Effector CD8-positive, alpha-beta T cell (primary cell): Measurements from ENCODE around the gene ROBO4.

Experiments
- DNase-seq: peaks from one replicate; lab custom pipeline; 2025; lab: John Stamatoyannopoulos, UW

Gene ROBO4

DNA sequence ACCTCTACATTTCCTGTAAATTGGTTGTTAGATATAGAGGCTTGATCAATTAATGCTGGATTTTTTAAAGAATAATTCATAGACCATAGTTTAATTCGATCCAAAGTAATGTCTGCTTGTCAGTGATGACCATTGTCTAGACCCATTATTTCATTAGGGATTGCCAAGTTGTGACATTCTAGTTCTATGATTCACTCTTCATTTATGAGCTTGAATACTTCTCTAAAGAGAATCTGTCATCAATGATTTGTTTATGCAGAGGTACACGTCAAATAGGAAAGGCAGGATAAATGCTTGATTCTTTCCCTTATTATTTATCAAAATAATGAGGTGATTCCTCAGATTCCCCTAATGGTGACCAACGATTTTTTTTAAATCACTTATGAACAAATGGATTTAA lies 56.5 kb downstream of the ROBO4 start:
- DNase-seq: no peak

DNA sequence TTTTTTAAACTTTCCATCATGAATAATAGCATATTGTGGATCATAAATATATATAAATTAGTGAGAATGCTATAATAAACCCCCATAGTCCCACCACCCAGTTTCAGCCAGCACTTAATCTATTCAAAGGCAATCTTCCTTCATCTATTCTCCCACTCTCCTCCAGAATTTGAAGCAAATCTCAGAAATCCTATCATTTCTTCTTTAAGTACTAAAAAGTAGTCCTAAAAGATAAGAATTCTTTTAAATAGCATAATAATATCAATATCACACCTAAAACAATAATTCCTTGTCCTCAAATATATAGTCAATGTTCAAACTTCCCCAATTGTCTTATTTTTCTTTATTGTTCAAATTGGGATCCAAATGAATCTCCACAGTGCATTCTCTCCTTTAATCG lies 57.0 kb downstream of the ROBO4 start:
- DNase-seq: no peak

DNA sequence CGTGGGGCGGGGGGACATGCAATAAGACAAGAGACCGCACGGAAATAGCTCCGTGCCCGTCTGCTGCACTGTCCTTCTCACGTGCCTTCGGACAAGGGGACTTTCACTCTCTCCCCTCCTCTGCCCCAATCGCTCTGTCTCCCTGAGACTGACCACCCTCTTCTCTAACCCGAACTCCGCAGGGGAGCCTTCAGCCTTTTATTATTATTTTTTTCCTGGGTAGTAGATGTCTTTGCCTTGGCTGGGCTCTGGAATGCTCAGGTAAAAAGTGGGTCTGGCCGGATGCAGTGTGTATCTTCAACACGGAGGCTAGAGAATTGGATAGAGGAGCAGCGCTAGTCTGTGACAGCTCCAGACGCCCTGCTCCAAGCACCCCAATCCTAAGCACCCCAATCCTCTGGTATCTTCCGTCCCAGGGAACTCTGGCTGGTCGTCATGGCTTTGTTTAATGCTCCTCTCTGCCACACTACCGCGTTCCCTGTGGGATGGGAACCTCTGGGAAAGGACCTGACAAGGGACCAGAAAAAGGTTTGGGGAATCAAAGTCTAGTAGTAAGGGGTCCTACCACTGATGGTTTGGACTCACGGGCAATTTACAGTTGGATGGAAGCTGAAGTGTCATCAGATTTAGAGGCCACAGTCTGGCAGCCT lies 57.6 kb downstream of the ROBO4 start:
- DNase-seq: no peak

DNA sequence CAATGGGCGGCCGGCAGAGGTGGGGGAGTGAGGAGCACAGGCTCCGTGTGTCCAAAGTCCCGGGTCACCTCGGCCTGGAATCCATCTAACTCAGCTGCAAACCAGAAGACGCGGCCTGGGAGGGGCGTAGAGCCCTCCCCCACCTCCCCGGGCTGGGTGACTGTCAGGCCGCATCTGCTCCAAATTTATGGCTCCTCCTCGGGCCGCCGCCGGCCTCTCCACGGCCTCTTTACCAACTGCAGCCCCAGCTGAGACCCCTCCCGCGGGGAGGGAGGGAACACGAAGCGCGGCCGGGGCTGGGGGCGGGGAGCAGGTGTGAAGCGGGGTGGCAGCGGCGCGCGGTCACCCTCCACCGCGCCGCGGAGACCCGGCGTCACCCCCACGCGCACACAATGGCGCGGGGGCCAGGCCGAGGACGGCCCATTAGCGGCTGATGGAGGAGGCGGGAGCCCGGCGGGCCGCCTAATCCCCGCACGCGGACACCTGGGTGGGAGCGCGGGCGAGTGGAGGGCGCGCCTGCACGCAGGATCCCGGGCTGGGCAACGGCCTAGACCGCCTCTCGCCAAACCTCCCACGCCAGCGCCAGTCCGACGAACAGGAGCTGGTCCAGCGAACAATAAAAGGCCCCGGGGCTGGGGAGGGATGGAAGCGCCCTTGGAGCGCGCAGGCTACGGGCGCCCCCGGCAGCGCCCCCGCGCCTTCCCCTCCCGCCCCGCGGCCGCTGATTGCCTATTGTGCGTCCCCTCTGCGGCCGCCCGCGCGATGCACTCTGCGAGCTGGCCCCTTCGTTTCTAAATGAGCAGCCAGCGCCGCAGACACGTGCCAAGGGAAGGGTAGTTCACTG lies 58.3 kb downstream of the ROBO4 start:
- no peak for DNase-seq

DNA sequence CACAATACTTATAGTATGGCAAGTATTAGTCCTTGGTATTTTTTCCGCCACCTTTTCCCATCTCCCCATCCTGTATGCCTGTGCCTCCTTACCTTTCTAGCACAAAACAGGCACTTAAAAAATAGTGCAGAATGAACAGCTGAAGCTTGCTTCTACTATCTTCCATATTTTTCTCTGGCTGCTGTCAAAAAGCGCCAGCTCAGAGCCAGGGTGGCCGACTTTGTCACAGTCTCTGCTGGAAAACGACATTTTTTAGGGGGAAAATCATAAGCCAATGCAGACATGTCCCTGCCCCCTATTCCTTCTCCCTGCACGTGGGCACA lies 58.9 kb downstream of the ROBO4 start:
- no peak for DNase-seq

DNA sequence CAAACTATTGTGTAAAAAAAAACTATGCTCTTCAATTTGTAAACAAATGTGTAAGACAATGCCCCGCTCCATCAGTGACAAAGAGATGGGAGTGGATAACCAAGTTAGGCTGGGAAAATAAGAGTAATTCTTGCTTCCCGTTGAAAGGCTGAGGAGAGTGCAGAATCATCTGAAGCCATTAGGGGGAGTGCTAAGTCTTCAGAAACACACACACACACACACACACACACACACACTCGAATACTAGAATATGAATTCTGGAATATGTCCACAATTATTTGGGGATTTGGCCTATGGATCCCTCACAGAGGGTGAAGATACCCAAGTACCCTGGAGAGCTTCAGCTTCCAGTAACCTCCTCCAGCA lies 60.2 kb downstream of the ROBO4 start:
- no peak for DNase-seq

DNA sequence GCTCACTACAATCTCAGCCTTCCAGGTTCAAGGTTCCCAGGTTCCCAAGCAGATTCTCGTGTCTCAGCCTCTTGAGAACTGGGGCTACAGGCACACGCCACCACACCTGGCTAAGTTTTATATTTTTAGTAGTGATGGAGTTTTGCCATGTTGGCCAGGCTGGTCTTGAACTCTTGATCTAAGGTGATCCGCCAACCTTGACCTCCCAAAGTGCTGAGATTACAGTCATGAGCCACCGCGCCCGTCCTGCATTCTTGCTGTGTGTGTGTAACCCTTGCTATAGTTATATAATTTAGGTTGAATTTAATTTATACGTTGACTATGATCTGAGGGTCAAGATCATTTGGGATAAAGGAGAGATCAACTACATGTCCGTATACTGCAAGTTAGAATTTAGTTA lies 61.7 kb downstream of the ROBO4 start:
- DNase-seq: no peak

DNA sequence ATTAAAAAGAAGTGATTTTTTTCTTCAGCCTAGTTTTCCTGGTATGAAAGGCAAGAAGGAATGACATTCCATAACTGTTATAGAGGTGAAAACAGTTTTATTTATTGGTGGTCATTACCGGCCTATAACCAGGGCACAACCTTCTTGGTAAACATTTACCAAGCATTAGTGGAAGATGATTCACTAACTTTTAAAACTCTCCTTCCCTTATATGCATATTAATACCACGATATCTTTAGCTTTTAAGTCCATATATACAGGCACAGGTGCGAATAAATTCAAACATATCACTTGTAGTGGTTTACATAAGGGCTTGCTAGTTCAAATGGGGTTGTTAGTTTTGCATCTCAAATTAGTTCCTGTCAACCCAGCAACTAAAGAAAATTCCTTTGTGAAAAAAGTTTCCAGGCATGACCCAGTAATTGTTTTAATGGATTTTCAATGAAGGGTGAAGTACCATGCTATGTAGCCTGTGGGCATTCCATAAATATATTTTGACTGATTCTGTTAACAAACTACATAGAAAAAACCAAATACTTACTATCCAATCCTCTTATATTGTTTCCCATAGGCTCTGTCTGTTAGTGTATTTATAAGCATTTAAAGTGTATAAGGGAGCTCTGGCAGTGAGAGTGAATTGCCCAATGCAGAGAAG lies 63.0 kb downstream of the ROBO4 start:
- no peak for DNase-seq
